SK-N-SH treated with all-trans-retinoic acid at 6 μM for 48 hours (cell line): Measurements from ENCODE around the gene AUNIP.

Experiments
- ATAC-seq: fragments of 200-7000 bp; cut with Tn5 transposase; 3 replicates; pipeline ENCODE4 v1.9.1; 2020; ENCODE audit warnings: mild to moderate bottlenecking, moderate library complexity
- ARNTL ChIP-seq: fragments of 450-650 bp; formaldehyde crosslinking; IDR thresholded peaks from 2 replicates; pipeline ENCODE4 v1.5.0; 2020; ENCODE audit warnings: low read depth, mild to moderate bottlenecking, moderate library complexity, borderline replicate concordance
- BACH2 ChIP-seq: fragments of 250-450 bp; sonication (Bioruptor Pico); IDR thresholded peaks from 2 replicates; pipeline ENCODE4 v1.9.0; 2021; ENCODE audit warnings: mild to moderate bottlenecking, borderline replicate concordance
- CREB5 ChIP-seq: fragments of 250-450 bp; sonication (Bioruptor Pico); IDR thresholded peaks from 2 replicates; pipeline ENCODE4 v1.5.1; 2020; ENCODE audit warnings: low read depth, mild to moderate bottlenecking, moderate library complexity
- CSRNP3 ChIP-seq: fragments of 250-450 bp; sonication (Bioruptor Pico); IDR thresholded peaks from 2 replicates; pipeline ENCODE4 v1.5.1; 2021; ENCODE audit warnings: mild to moderate bottlenecking, moderate library complexity
- ESRRG ChIP-seq: fragments of 250-450 bp; sonication (Bioruptor Pico); IDR thresholded peaks from 2 replicates; pipeline ENCODE4 v1.6.1; 2021; ENCODE audit warnings: mild to moderate bottlenecking
- GLIS3 ChIP-seq: fragments of 250-450 bp; sonication (Bioruptor Pico); IDR thresholded peaks from 2 replicates; pipeline ENCODE4 v1.5.0; 2020; ENCODE audit warnings: mild to moderate bottlenecking, moderate library complexity
- ISL1 ChIP-seq: fragments of 250-450 bp; sonication (Bioruptor Pico); IDR thresholded peaks from 2 replicates; pipeline ENCODE4 v2.1.2; 2022; ENCODE audit warnings: mild to moderate bottlenecking, moderate library complexity
- OSR1 ChIP-seq: fragments of 250-450 bp; sonication (Bioruptor Pico); IDR thresholded peaks from 2 replicates; pipeline ENCODE4 v1.8.0; 2022; ENCODE audit warnings: moderate library complexity, mild to moderate bottlenecking, inconsistent platforms
- PATZ1 ChIP-seq: fragments of 250-450 bp; sonication (Bioruptor Pico); IDR thresholded peaks from 2 replicates; pipeline ENCODE4 v1.8.0; 2020; ENCODE audit warnings: mild to moderate bottlenecking, moderate library complexity, borderline replicate concordance
- POU6F1 ChIP-seq: fragments of 250-450 bp; sonication (Bioruptor Pico); IDR thresholded peaks from 2 replicates; pipeline ENCODE4 v1.8.0; 2021; ENCODE audit warnings: low read depth, mild to moderate bottlenecking, moderate library complexity, borderline replicate concordance
- PPARA ChIP-seq: fragments of 250-450 bp; sonication (Bioruptor Pico); IDR thresholded peaks from 2 replicates; pipeline ENCODE4 v1.5.0; 2020; ENCODE audit warnings: mild to moderate bottlenecking, borderline replicate concordance
- SNAI2 ChIP-seq: fragments of 250-450 bp; sonication (Bioruptor Pico); IDR thresholded peaks from 2 replicates; pipeline ENCODE4 v1.5.0; 2020; ENCODE audit warnings: mild to moderate bottlenecking, moderate library complexity
- TCF4 ChIP-seq: fragments of 250-450 bp; sonication (Bioruptor Pico); IDR thresholded peaks from 2 replicates; pipeline ENCODE4 v1.8.0; 2021; ENCODE audit warnings: mild to moderate bottlenecking, moderate library complexity, borderline replicate concordance
- TOX ChIP-seq: fragments of 250-450 bp; sonication (Bioruptor Pico); IDR thresholded peaks from 2 replicates; pipeline ENCODE4 v1.8.0; 2021; ENCODE audit warnings: mild to moderate bottlenecking, moderate library complexity, borderline replicate concordance
- TSHZ2 ChIP-seq: fragments of 250-450 bp; sonication (Bioruptor Pico); IDR thresholded peaks from 2 replicates; pipeline ENCODE4 v1.5.0; 2020; ENCODE audit warnings: mild to moderate bottlenecking, moderate library complexity
- ZC3H10 ChIP-seq: fragments of 250-450 bp; sonication (Bioruptor Pico); IDR thresholded peaks from 2 replicates; pipeline ENCODE4 v1.5.1; 2021; ENCODE audit warnings: mild to moderate bottlenecking, moderate library complexity
- ZFP30 ChIP-seq: fragments of 450-650 bp; formaldehyde crosslinking; IDR thresholded peaks from 2 replicates; pipeline ENCODE4 v1.5.0; 2022; ENCODE audit warnings: mild to moderate bottlenecking, moderate library complexity
- ZNF565 ChIP-seq: fragments of 450-650 bp; formaldehyde crosslinking; conservative IDR thresholded peaks from 2 replicates; pipeline ENCODE4 v1.5.0; 2020; ENCODE audit warnings: low read depth, mild to moderate bottlenecking, moderate library complexity
- ZNF70 ChIP-seq: fragments of 450-650 bp; formaldehyde crosslinking; IDR thresholded peaks from 2 replicates; pipeline ENCODE4 v1.5.0; 2020; ENCODE audit warnings: mild to moderate bottlenecking, moderate library complexity
- ZNF8 ChIP-seq: fragments of 450-650 bp; formaldehyde crosslinking; IDR thresholded peaks from 2 replicates; pipeline ENCODE4 v1.5.0; 2020; ENCODE audit warnings: mild to moderate bottlenecking, moderate library complexity

The AUNIP gene

GRCh38 chr1:25808481-25809244 lies 50.6 kb downstream of the AUNIP start:
- no peak for ATAC-seq
- TF ChIP-seq ZFP30 (CRISPR knock-in tag) (no peak), SNAI2 (CRISPR knock-in tag) (no peak), TSHZ2 (CRISPR knock-in tag) (no peak), POU6F1 (CRISPR knock-in tag) (no peak), PPARA (CRISPR knock-in tag) (no peak)

- ATAC-seq: no peak
- TF ChIP-seq ZNF70 (CRISPR knock-in tag): no peak
- TF ChIP-seq ZNF565: no peak
Observed at GRCh38 chr1:25807480-25808390, 51.5 kb downstream of the AUNIP start.

GRCh38 chr1:25806418-25806817 lies 52.8 kb downstream of the AUNIP start:
- no peak for TF ChIP-seq PATZ1
- no peak for TF ChIP-seq PPARA (CRISPR knock-in tag)
- no peak for TF ChIP-seq ISL1 (CRISPR knock-in tag)
- TF ChIP-seq CREB5 (CRISPR knock-in tag): no peak
- no peak for TF ChIP-seq ESRRG
- TF ChIP-seq TCF4 (CRISPR knock-in tag): no peak
- TF ChIP-seq ARNTL (CRISPR knock-in tag): no peak
- no peak for TF ChIP-seq TOX (CRISPR knock-in tag)
- TF ChIP-seq ZFP30 (CRISPR knock-in tag): no peak
- no peak for TF ChIP-seq CSRNP3 (CRISPR knock-in tag)
- TF ChIP-seq ZC3H10 (CRISPR knock-in tag): no peak
- no peak for TF ChIP-seq GLIS3 (CRISPR knock-in tag)
- no peak for TF ChIP-seq ZNF565
- no peak for TF ChIP-seq SNAI2 (CRISPR knock-in tag)
- no peak for TF ChIP-seq POU6F1 (CRISPR knock-in tag)
- no peak for TF ChIP-seq TSHZ2 (CRISPR knock-in tag)
- TF ChIP-seq OSR1 (CRISPR knock-in tag): no peak
- TF ChIP-seq ZNF8: no peak
- TF ChIP-seq BACH2 (CRISPR knock-in tag): no peak

More at GRCh38 chr1:25806418-25806817, 52.8 kb downstream of the AUNIP start:
- ATAC-seq: no peak
